Inflammatory macrophage treated with lipopolysaccharide for 1 hour (primary cell): Measurements from ENCODE around the gene CAPN11.
A peak's percentile ranks its signal among the peaks of the same experiment; 100 is the strongest.
"Not testable (repeated sequence)": the region's sequence is repeated elsewhere in the genome, so short reads cannot be mapped to it uniquely, and the experiment has no call there.

Experiments
- DNase-seq, 2 donors: peaks; one replicate each; pipeline ENCODE4 v3.0.0-alpha.2; 2020 to 2022

CAPN11 gene

GRCh38 chr6:44157152-44157521 lies 1.5 kb upstream of the CAPN11 start:
- DNase-seq: no peak

DNA sequence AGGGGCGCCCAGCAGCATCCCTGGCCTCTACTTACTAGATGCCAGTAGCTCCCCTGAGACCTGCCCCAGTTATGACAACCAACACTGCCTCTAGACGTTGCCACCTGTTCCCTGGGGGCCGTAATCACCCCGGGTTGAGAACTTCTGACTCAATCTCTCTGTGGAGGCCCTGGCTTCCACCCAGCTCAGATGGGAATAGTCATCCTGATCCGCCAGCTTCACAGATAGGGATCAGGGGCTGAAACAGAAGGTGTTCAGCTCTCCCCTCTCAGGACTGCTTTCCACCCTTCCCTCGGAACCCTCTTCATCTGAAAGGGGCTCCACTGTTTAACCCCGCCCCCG lies 3.3 kb downstream of the CAPN11 start:
- DNase-seq: no peak

- no peak for DNase-seq
Measured at GRCh38 chr6:44162876-44163625, 4.4 kb downstream of the CAPN11 start.

DNA sequence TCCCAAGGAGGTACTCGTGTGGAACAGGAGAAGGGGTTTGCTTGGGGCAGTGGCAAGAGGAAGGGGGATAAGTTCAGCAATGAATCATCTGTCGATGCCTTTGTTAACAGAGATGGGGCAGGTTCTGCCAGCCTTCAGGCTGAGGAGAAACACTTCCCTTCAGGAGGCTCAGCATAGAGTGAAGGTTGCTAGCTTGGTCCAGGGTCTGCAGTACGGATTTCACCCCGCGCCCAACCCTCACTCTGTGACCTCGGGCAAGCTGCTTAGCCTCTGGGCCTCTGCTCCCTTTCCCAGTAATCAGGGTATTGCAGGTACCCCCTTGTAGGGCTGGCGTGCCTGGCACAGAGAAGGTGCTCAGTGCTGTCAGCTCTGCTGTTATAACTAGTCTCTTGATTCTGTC lies 7.5 kb downstream of the CAPN11 start:
- DNase-seq: no peak

GRCh38 chr6:44166591-44167184 lies 8.1 kb downstream of the CAPN11 start:
- DNase-seq: peak in 1 of 2 donors; percentile 15

DNA sequence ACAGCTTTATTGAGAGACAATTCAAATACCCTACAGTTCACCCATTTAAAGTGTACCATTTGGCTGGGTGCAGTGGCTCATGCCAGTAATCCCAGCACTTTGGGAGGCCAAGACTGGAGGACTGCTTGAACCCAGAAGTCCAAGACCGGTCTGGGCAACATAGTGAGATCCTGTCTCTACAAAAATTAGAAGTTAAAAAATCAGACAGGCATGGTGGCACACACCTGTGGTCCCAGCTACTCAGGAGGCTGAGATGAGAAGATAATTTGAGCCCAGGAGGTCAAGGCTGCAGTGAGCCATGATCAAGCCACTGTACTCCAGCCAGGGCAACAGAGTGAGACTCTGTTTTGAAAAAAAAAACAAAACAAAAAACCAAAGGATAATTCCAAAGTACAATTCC lies 8.9 kb downstream of the CAPN11 start:
- DNase-seq: no peak

- no peak for DNase-seq
Measured at GRCh38 chr6:44169154-44169553, 10.5 kb downstream of the CAPN11 start.

GRCh38 chr6:44169886-44170570 lies 11.4 kb downstream of the CAPN11 start:
- no peak for DNase-seq

- DNase-seq: peak; percentile 7 to 35
Measured at GRCh38 chr6:44171899-44172546, 13.4 kb downstream of the CAPN11 start.

DNA sequence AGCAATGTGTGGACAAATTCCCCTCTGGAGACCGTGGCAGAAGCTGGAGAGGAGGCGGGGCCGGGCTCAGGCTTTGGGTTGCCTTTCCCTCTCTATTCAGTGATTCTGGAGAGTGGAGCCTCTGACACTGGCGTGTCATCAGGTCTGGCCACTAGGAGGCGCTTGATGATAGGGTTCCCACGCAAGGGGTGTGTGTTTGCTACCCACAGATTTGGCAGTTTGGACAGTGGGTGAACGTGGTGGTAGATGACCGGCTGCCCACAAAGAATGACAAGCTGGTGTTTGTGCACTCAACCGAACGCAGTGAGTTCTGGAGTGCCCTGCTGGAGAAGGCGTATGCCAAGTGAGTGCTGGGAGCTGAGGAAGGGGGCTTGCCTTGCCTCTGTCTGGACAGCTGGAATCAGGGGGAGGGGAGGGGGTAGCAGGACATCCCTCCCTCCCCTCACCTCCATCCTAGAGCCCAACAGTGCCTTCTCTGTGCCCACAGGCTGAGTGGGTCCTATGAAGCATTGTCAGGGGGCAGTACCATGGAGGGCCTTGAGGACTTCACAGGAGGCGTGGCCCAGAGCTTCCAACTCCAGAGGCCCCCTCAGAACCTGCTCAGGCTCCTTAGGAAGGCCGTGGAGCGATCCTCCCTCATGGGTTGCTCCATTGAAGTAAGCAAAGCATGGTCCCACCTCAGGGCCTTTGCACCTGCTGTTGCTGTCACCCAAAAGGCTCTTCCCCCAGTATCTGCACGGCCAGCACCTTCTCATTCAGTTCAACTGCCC lies 14.3 kb downstream of the CAPN11 start:
- peak; percentile 97 for DNase-seq

DNA sequence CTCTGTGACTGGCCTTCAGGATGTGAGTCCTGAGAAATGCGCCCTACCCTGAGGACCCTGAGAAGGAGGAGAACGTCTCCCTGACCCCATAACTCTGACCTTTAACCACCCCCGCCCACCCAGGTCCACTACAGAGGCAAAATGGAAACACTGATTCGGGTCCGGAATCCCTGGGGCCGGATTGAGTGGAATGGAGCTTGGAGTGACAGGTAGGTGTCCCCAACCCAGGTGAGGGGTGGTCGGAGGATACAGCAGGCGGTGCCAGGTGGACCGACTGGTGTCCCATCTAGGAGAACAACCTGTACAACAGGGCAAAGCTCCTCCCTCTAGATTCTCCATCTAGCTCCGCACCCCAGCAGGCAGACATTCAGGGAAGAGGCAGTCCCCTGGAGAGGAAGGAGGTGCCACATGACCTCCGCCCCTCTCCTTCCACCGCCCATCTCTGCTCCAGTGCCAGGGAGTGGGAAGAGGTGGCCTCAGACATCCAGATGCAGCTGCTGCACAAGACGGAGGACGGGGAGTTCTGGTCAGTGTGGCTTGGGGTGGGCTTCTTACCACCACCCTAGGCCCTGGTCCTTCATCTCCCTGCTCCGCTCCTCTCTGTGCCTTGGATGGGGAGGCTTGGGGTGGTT lies 17.6 kb downstream of the CAPN11 start:
- DNase-seq: peak; percentile 35 to 37

- DNase-seq: peak; percentile 8 to 11
Measured at GRCh38 chr6:44176762-44177509, 18.3 kb downstream of the CAPN11 start.

- DNase-seq: no peak
Measured at GRCh38 chr6:44177691-44178423, 19.2 kb downstream of the CAPN11 start.

- no peak for DNase-seq
Measured at GRCh38 chr6:44178424-44179071, 19.9 kb downstream of the CAPN11 start.

DNA sequence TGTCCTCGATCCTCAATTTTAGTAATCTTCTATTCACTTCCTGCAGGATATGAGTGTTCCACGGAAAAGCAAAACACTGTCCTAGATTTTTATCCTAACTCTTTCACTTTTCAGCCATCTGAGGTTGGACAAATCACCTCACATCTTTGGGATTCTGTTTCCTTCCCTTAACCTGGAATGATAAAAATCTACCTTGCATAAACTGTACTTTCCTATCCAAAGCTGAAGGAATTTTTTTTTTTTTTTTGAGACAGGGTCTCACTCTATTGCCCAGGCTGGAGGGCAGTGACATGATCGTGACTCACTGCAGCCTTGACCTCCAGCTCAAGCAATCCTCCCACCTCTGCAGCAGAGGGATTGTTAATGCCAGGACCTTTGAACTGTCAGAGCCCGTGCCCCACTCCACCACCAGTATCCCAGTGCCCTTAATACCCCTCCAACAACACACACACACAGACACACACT lies 20.5 kb downstream of the CAPN11 start:
- DNase-seq: no peak

GRCh38 chr6:44179648-44180047 lies 21.0 kb downstream of the CAPN11 start:
- DNase-seq: no peak

DNA sequence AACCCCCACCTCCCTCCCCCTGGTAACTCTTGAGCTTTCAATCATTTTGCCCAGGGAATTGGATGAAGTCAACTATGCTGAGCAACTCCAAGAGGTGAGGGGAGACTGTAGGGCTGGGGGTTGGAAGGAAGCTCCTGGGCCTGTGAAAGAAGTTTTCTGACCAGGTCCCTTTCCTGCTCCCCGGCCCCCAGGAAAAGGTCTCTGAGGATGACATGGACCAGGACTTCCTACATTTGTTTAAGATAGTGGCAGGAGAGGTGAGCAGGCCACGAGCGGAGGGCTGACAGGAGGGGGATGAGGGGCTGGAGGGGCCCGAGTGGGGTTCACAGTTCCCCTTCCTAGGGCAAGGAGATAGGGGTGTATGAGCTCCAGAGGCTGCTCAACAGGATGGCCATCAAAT lies 21.8 kb downstream of the CAPN11 start:
- no peak for DNase-seq

DNA sequence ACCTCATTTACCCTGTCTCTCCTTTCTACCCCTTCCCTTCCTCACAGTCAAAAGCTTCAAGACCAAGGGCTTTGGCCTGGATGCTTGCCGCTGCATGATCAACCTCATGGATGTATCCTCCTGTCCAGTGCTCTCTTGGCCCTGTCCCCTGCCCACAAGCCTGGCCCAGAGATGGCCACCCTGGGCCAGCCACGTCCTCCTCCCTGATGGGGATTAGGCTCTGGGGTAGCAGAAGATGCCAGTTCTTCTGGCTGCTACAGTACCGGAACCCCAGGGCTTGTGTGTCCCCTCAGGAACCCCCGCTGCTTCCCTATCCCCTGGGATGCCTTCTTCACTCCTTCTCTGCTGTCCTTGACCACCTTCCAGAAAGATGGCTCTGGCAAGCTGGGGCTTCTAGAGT lies 22.3 kb downstream of the CAPN11 start:
- DNase-seq: no peak

DNA sequence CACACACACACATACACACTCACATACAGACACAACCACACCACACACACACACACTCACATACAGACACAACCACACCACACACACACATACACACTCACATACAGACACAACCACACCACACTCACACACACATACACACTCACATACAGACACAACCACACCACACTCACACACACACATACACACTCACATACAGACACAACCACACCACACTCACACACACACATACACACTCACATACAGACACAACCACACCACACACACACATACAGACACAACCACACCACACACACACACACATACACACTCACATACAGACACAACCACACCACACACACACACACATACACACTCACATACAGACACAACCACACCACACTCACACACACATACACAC lies 23.2 kb downstream of the CAPN11 start:
- DNase-seq: not testable (repeated sequence)

DNA sequence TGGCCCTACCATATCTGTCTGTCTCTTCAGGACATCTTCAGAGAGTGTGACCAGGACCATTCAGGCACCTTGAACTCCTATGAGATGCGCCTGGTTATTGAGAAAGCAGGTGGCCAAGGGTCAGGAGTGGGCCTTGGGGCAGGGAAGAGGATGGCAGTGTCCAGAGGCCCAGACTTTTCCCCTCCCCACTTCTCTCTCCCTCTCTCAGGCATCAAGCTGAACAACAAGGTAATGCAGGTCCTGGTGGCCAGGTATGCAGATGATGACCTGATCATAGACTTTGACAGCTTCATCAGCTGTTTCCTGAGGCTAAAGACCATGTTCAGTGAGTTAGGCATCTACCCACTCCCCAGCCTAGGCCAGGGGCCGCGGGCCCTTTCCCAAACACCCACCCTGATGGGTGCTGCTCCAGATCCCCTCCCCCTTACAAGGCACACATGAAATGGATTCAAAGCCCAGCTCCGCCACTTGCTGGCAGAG lies 24.3 kb downstream of the CAPN11 start:
- no peak for DNase-seq
